Motor neuron (in vitro differentiated cells): ENCODE data around the gene XPO1. TPM values are rescaled to one million over a fixed set of nuclear protein-coding genes. Genes with fewer than 3 reads are reported as not detected.
"Not testable (repeated sequence)": the region's sequence is repeated elsewhere in the genome, so short reads cannot be mapped to it uniquely, and the experiment has no call there.

ENCODE experiments used
- ATAC-seq, 8 experiments: fragments of 200-7000 bp; cut with Tn5 transposase; replicated peaks in 6 of 8; 2 replicates each; pipeline ENCODE4 v1.8.0; 2021; ENCODE audit warnings: mild to moderate bottlenecking in 8 of 8, moderate library complexity in 8 of 8
- H3K27ac ChIP-seq, 2 donors: fragments of 250-450 bp; sonication (Bioruptor Pico); 2 replicates each; pipeline ENCODE4 v1.9.0; 2021; ENCODE audit warnings: antibody characterized with exemption in 2 of 2, mild to moderate bottlenecking in 2 of 2, moderate library complexity in 1 of 2
- H3K4me1 ChIP-seq, 2 donors: fragments of 250-450 bp; sonication (Bioruptor Pico); replicated peaks in 1 of 2; 2 replicates each; pipeline ENCODE4 v1.6.1; 2021; ENCODE audit warnings: antibody characterized with exemption in 2 of 2, mild to moderate bottlenecking in 2 of 2, moderate library complexity in 1 of 2
- H3K4me3 ChIP-seq, 5 donors: fragments of 250-450 bp; sonication (Bioruptor Pico); 2 replicates each; pipeline ENCODE4 v1.9.0; 2021; ENCODE audit warnings: antibody characterized with exemption in 5 of 5, mild to moderate bottlenecking in 5 of 5, moderate library complexity in 4 of 5
- WGBS, 10 experiments: fragments of 450-650 bp; shearing (Covaris generic); methylation state at CpG; one replicate each; pipeline ENCODE4 v1.0.0; 2022; 5-methylcytosine and 5-hydroxymethylcytosine counted together
- in situ Hi-C, 9 experiments: fragments of 400-800 bp; cut with MboI; loops; one replicate each; pipeline ENCODE4 v1.15.0; 2021; ENCODE audit warnings: low sequenced_read_pairs in 9 of 9, low pct_unique_long_range_greater_than_20kb in 2 of 9; ENCODE audit not compliant: unreplicated experiment in 9 of 9
- total RNA-seq, 8 experiments: library from RNA; unstranded; fragments of 300-600 nt; gene quantifications; 2 replicates each; pipeline versions ENCODE4 v1.2.3 to v1.2.4, GENCODE V29; 2022

Gene XPO1
- total RNA-seq, 8 experiments from 2014 or later = 66.6 to 253 (median 172) TPM

DNA sequence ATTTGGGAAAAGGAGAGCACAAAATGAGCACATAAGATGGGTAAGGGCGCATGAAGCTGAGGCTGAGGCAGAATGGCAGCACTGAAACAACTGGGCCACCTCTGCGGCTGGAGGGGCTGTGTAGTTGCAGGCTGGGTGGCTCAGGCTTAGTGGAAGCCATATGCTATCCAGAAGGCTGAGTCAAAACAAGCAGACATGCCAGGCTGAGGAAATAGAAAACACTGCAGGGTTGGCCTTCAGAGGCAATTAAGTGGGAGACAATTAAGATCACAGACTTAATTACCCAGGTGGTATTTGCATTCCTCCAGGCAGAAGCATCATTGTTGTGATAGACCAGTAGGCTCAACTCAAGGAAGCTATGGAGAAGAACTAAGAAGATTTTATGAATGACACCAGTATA is 11.4 kb upstream of the XPO1 start:
- WGBS, 10 experiments = 17 to 100% (median 90%) methylated on average over 1 to 2 of the region's 2 CpGs; no CpG with 5 or more reads in 3 of the 10 experiments
- in situ Hi-C loops = loop anchor here in 1 of 9 experiments (25.0 kb wide), 1 partner anchor 88 kb away; no protein-coding TSS in a partner anchor

DNA sequence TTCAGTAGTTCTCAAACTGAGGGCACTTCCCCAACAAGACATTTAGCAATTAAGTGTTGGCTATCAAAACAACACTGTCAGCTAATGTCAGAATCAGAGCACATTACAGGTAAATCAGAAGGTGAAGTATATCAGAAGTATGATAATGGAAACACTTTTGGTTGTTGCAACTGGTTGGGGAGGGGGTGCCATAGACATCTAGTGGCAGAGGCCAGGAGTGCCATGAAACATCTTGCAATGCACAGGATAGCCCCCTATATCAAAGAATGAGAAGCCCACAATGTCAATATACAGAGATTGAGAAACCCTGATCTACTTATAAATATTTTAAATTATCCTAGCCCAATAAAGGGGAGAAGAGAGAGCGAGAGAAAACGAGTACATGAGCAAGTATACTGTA is 4.9 kb upstream of the XPO1 start:
- in situ Hi-C loops = loop anchor here in 1 of 9 experiments (25.0 kb wide), 1 partner anchor 94 kb away; no protein-coding TSS in a partner anchor
- no peak for ATAC-seq
- no peak overlapping the region for H3K27ac ChIP-seq
- no peak overlapping the region for H3K4me3 ChIP-seq
- peaks cover 0 to 5% of the 10 kb centered on the region in 2 donors for H3K4me1 ChIP-seq
- 0 to 100% (median 75%) methylated on average over 1 to 2 of the region's 2 CpGs; no CpG with 5 or more reads in 3 of the 10 experiments for WGBS, 10 experiments

More for the DNA sequence above, 11.4 kb upstream of the XPO1 start:
- no peak overlapping the region for H3K27ac ChIP-seq
- H3K4me3 ChIP-seq = no peak overlapping the region
- ATAC-seq = no peak
- no peaks in the 10 kb centered on the region for H3K4me1 ChIP-seq

DNA sequence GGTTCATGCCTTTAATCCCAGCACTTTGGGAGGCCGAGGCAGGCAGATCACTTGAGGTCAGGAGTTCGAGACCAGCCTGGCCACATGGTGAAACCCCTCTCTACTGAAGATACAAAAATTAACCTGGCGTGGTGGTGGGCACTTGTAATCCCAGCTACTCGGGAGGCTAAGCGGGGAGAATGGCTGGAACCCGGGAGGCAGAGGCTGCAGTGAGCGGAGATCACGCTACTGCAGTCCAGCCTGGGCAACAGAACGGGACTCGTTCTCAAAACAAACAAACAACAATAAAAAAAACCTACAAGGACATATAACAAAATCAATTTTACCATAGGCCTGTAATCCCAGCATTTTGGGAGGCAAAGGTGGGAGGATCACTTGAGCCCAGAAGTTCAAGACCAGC is 2.0 kb upstream of the XPO1 start:
- in situ Hi-C loops = loop anchor here in 1 of 9 experiments (25.0 kb wide), 1 partner anchor 97 kb away; no protein-coding TSS in a partner anchor
- not testable (repeated sequence) for H3K27ac ChIP-seq, ATAC-seq, H3K4me1 ChIP-seq, H3K4me3 ChIP-seq
- WGBS, 10 experiments = 80 to 100% (median 98%) methylated on average over 1 to 10 of the region's 10 CpGs; no CpG with 5 or more reads in 1 of the 10 experiments

DNA sequence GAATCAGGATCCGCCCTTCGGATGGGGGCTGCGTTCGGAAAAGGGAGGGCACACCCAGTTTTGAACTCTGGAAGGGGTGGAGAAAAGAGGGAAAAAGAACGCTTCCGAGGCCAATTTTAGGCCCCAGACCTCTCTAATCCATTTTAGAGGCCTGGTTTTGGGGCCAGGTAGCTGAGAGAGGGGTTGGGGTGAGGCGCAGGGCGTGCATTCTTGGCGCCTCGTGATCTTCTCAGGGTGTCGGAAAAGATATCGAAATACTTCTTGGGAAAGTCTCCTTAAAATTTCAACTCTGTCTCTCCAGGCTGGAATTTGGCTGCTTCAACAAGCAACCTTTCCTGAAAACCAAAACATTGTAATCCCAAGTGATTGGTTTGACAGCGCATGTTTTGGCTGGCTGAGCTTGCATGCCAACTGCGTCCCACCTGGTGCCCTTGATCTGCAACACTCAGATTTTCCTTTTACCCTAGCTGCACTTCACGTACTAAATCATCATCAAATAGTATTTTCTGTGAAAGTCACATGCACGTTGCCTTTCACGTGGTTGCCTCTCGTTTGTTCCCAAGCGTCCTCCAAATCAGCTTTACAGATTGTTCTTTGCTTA is 864 bp upstream of the XPO1 start:
- peak overlapping the region; percentile 47 to 93 (median 84) for H3K4me3 ChIP-seq
- in situ Hi-C loops = loop anchor here in 1 of 9 experiments (25.0 kb wide), 1 partner anchor 98 kb away; no protein-coding TSS in a partner anchor
- ATAC-seq = no peak
- 2 to 24% (median 11%) methylated on average over 3 to 13 of the region's 19 CpGs; no CpG with 5 or more reads in 2 of the 10 experiments for WGBS, 10 experiments
- peaks cover 0 to 5% of the 10 kb centered on the region in 2 donors for H3K4me1 ChIP-seq
- H3K27ac ChIP-seq = peak overlapping the region; percentile 80 to 97

DNA sequence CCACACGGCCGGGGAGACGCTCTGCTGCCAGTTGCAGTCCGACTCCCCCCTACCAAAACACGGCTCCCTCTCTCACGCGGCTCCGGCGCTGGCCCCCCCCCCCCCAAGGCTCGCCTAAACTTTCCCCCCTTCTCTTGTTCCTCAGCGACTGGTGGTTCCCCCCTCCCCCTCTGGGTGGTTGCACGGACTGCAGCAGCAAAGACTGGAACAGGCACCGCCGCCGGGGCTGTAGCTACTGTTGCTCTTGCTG is 281 bp downstream of the XPO1 start:
- Histone ChIP-seq H3K27ac (peak overlapping the region; percentile 80 to 97), H3K4me1 (peaks cover 1 to 9% of the 10 kb centered on the region in 2 donors), H3K4me3 (peak overlapping the region; percentile 47 to 93 (median 84))
- 0% methylated on average over 3 of the region's 15 CpGs; no CpG with 5 or more reads in 9 of the 10 experiments for WGBS, 10 experiments
- in situ Hi-C loops = loop anchor here in 1 of 9 experiments (25.0 kb wide), 1 partner anchor 99 kb away; no protein-coding TSS in a partner anchor
- ATAC-seq = no peak

DNA sequence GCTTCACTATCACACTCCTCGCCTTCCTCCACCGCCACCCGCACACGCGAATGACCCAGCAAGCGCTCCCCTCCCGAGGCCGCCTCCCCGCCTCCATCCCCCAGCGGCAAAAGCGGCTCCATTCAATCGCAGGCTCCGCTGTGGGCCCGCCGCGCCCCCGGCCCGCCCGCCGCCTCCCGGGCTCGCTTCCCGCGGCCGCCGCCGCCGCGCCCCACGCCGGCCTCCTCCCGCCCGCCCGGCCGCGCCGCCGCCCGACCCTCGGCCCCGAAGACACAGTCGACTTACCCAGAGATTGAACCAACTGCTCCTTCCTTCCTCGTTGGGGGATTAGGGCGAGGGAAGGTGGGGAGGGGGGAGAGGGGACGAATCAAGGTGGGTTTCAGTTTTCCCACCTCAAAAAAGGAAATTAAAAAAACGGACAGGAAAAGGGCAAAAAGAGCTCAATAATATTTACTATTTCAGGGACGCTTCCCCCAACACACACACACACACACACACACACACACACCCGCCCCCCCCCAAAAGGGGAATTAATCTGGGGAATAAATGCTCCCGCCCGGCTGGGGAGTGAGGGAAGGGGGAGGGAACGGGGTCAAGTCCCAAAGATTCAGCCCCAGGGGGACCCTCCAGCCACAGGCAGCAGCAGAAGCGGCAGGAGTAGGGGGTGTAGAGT is 743 bp downstream of the XPO1 start:
- H3K27ac ChIP-seq = peak overlapping the region; percentile 80 to 97
- ATAC-seq = peak in 1 of 8 experiments; percentile 0
- in situ Hi-C loops = loop anchor here in 1 of 9 experiments (25.0 kb wide), 1 partner anchor 100 kb away; no protein-coding TSS in a partner anchor
- no CpG with 5 or more reads among the region's 52 CpGs for WGBS, 10 experiments
- peaks cover 3 to 9% of the 10 kb centered on the region in 2 donors for H3K4me1 ChIP-seq
- peak overlapping the region; percentile 47 to 93 (median 84) for H3K4me3 ChIP-seq

DNA sequence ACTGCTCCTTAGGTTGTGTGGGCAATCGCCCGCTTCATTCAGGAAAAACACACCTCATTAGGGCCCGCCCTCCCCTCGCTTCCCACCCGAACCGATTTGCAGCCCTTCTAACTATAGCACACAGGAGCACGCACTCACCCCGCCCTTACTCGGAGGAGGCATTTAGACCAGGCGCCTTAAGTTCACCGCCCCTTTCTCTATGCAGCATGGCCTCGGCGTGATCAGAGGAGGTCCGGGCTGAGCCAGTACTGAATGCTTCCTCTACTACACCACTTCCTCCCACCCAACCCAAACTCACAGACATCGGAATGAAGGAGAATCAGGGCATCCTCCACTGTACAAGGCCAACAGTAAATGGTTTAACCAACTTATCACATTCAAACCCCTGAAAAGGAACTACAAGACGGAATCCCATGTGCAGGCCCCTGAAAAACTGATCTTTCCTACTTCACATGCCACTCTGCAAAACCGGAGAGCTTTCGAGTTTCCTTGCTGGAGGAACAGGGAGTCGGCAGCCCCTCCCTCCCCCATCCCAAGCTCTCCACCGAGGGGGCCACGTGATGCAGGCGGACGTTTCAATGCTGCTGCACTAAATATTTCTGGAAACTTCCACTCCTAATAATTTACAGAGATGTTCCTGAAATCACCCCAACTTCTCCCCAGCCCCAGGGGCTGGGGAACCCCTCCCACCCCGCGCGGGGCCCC is 1.4 kb downstream of the XPO1 start:
- in situ Hi-C loops = loop anchor here in 1 of 9 experiments (25.0 kb wide), 1 partner anchor 101 kb away; no protein-coding TSS in a partner anchor

DNA sequence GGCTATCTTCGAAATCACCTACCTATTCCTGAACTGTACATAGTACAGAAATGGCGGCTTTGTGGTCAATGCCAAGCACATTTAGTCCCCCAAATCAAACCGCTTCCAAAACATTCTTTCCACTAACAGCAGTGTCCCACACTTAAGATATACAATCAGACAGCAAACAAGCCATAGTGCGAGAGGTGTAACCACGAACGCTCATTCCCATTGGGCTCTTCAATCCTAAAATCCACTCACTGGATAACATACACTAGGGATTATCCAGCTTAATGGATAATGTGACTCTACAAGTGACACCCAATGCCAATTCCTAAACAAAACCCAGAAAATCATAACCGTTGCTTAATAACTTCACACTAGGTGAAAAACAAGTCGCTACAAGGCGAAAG is 2.0 kb downstream of the XPO1 start:
- no peak overlapping the region for H3K27ac ChIP-seq
- peaks cover 3 to 16% of the 10 kb centered on the region in 2 donors for H3K4me1 ChIP-seq
- peak overlapping the region; percentile 47 to 93 (median 84) for H3K4me3 ChIP-seq
- ATAC-seq = peak in 2 of 8 experiments; percentile 0
- in situ Hi-C loops = loop anchor here in 1 of 9 experiments (25.0 kb wide), 1 partner anchor 101 kb away; no protein-coding TSS in a partner anchor
- WGBS, 10 experiments = 0 to 6% (median 2%) methylated on average over 1 to 9 of the region's 9 CpGs; no CpG with 5 or more reads in 1 of the 10 experiments

More for the DNA sequence above, 1.4 kb downstream of the XPO1 start:
- Histone ChIP-seq H3K4me3 (peak overlapping the region; percentile 47 to 93 (median 84)), H3K4me1 (peaks cover 3 to 11% of the 10 kb centered on the region in 2 donors), H3K27ac (peak overlapping the region; percentile 80 to 97)
- WGBS, 10 experiments = 0 to 4% (median 0%) methylated on average over 2 to 9 of the region's 26 CpGs; no CpG with 5 or more reads in 3 of the 10 experiments
- peak; percentile 39 to 66 (median 50) for ATAC-seq

DNA sequence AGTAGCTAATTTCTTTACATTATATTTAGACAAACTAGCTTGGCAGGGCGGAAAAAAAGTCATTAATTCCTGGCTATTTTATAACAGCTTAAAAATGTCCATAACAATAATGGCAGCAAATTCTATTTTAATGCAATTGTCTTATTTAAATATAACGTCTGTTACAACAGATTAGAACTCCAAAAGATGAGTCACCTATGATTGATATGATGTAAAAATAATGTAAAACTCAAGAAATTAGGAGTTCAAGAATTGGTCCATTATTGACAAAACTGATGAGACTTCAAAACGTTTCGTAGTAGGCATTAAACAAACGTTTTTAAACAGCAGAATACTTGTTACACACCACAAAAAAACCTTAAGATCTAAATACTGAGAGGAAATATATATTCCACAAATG is 2.7 kb downstream of the XPO1 start:
- Histone ChIP-seq H3K4me1 (peaks cover 9 to 23% of the 10 kb centered on the region in 2 donors), H3K4me3 (peak overlapping the region; percentile 47 to 93 (median 84)), H3K27ac (no peak overlapping the region)
- in situ Hi-C loops = loop anchor here in 1 of 9 experiments (25.0 kb wide), 1 partner anchor 102 kb away; no protein-coding TSS in a partner anchor
- WGBS, 10 experiments = 3 to 21% (median 10%) methylated on average over 1 to 5 of the region's 5 CpGs; no CpG with 5 or more reads in 1 of the 10 experiments
- no peak for ATAC-seq

DNA sequence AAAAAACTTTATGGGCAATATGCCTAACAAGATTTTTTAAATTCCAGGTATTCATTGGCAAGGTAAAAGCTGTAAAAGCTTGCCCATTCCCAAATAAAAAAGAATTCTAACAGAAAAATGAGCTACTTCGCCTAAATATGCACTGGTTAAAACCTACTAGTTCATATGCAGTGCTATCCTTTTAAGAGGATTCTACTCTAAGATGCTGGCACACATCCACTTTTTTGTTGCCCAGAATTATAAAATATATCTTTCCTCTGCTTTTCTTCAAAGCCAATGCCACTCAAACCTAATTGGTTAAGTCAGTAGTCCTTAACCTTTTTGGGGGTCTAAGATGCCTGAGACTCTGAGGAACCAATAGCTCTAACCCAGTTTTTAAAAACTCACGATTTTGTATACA is 3.2 kb downstream of the XPO1 start:
- H3K4me1 ChIP-seq = peaks cover 14 to 25% of the 10 kb centered on the region in 2 donors
- peak overlapping the region; percentile 47 to 93 (median 84) for H3K4me3 ChIP-seq
- in situ Hi-C loops = loop anchor here in 1 of 9 experiments (25.0 kb wide), 1 partner anchor 102 kb away; no protein-coding TSS in a partner anchor
- 0 to 28% (median 20%) methylated on average over 1 to 2 of the region's 2 CpGs; no CpG with 5 or more reads in 1 of the 10 experiments for WGBS, 10 experiments
- H3K27ac ChIP-seq = no peak overlapping the region
- ATAC-seq = no peak

DNA sequence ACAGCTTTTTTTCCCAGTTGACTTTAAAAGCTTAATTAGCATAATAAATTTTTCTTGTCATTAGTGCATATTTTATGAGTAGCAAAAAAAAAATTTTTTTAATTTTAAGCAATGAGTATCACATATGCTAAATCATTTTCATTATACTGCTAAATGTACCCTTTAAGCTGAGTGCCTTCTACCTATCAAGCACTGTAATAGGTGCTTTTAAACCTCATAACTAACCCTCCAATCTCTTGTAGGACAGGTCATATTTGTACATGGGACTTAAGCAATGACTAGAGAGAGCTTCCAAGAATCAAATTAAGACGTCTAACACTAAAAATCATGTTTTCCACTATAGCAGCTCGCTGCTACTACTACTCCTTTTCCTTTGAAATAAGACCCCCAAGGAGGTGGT is 7.4 kb downstream of the XPO1 start:
- WGBS, 10 experiments = 35 to 78% (median 50%) methylated on average over 1 to 2 of the region's 2 CpGs; no CpG with 5 or more reads in 3 of the 10 experiments
- peak in 1 of 8 experiments; percentile 13 for ATAC-seq
- no peak overlapping the region for H3K27ac ChIP-seq
- H3K4me1 ChIP-seq = peaks cover 21 to 25% of the 10 kb centered on the region in 2 donors
- H3K4me3 ChIP-seq = no peak overlapping the region
- in situ Hi-C loops = loop anchor here in 1 of 9 experiments (25.0 kb wide), 1 partner anchor 107 kb away; no protein-coding TSS in a partner anchor
